Sigmoid colon (tissue), 7 donors: ENCODE measurements around the gene SOX12. TPM values are rescaled to one million over a fixed set of nuclear protein-coding genes. Genes with fewer than 3 reads are reported as not detected.
"Not testable (repeated sequence)": the region's sequence is repeated elsewhere in the genome, so short reads cannot be mapped to it uniquely, and the experiment has no call there.

Experiments
- DNase-seq: peaks from one replicate; pipeline ENCODE4 v3.0.0-alpha.2; 2019
- H3K27ac ChIP-seq, 4 donors: fragments of 200-600 bp; sonication (generic); one replicate each; pipeline ENCODE4 v1.5.1; 2016 to 2019; ENCODE audit warnings: mild to moderate bottlenecking in 1 of 4
- H3K27me3 ChIP-seq, 3 donors: fragments of 200-600 bp; sonication (generic); one replicate each; pipeline ENCODE4 v1.5.1; 2019; ENCODE audit warnings: mild to moderate bottlenecking in 1 of 3
- H3K36me3 ChIP-seq, 4 donors: fragments of 200-600 bp; sonication (generic); one replicate each; pipeline ENCODE4 v1.5.1; 2016 to 2019
- H3K4me1 ChIP-seq, 4 donors: fragments of 200-600 bp; sonication (generic); one replicate each; pipeline ENCODE4 v1.5.1; 2017 to 2019
- H3K4me3 ChIP-seq, 4 donors: fragments of 200-600 bp; sonication (generic); one replicate each; pipeline ENCODE4 v1.5.1; 2017 to 2019; ENCODE audit warnings: mild to moderate bottlenecking in 2 of 4, moderate library complexity in 1 of 4
- H3K9me3 ChIP-seq, 4 donors: fragments of 200-600 bp in 3 of 4; sonication (generic) in 3 of 4; one replicate each; pipeline versions ENCODE4 v1.5.1 to v1.6.1; 2013 to 2019
- CTCF ChIP-seq, 4 experiments: fragments of 450-650 bp in 3 of 4; fragments of 200-600 bp in 1 of 4; IDR thresholded peaks; one replicate each; pipeline ENCODE4 v1.5.1; 2016 to 2019; ENCODE audit warnings: antibody characterized with exemption in 4 of 4, mild to moderate bottlenecking in 3 of 4, moderate library complexity in 2 of 4
- EP300 ChIP-seq, 4 donors: sonication (generic); formaldehyde crosslinking; IDR thresholded peaks; one replicate each; pipeline ENCODE4 v1.6.1; 2017; ENCODE audit warnings: antibody characterized with exemption in 4 of 4
- POLR2A ChIP-seq, 2 donors: fragments of 450-650 bp; IDR thresholded peaks; one replicate each; pipeline ENCODE4 v1.6.1; 2016; ENCODE audit warnings: antibody characterized with exemption in 2 of 2, mild to moderate bottlenecking in 2 of 2, moderate library complexity in 2 of 2
- POLR2AphosphoS5 ChIP-seq, 4 donors: sonication (generic); formaldehyde crosslinking; IDR thresholded peaks; one replicate each; pipeline ENCODE4 v1.6.1; 2017; ENCODE audit warnings: antibody characterized with exemption in 4 of 4
- WGBS, 2 donors: extraction: QIAGEN DNeasy Blood & Tissue Kit; methylation state at CpG; one replicate each; pipeline ENCODE4 v1.1.7; 2013; 5-methylcytosine and 5-hydroxymethylcytosine counted together
- intact Hi-C: fragments of 100-400 bp; cut with DNase I; formaldehyde crosslinking; loops from one replicate; pipeline ENCODE4 v1.15.1; 2023
- polyA plus RNA-seq, 3 donors: library from polyadenylated mRNA; stranded (reverse); fragments of 200-250 nt; gene quantifications; one replicate each; pipeline ENCODE4 v1.2.3, GENCODE V29; 2013
- total RNA-seq, 4 donors: library from RNA; depleted of rRNA; stranded (reverse); fragments of >200 nt; gene quantifications; one replicate each; pipeline ENCODE4 v1.1.0, GENCODE V29; 2016
- donor health status: healthy with polysubstance abuse.
- donor health status: Bipolar disorder and iron deficiency.
- donor health status: healthy.

SOX12 gene
- total and polyA plus RNA-seq, 7 donors = 1.2 to 9.7 (median 3.9) TPM

GRCh38 chr20:376089-376488 lies 50.7 kb downstream of the SOX12 start:
- peaks cover 4 to 24% (median 21%) of the 10 kb centered on the region in 3 donors for H3K27me3 ChIP-seq
- DNase-seq = no peak
- no peaks in the 10 kb centered on the region for H3K36me3 ChIP-seq
- 11 to 25% methylated on average over 2 of the region's 2 CpGs for WGBS, 2 donors
- intact Hi-C loops = no loop called here
- no peaks in the 10 kb centered on the region for H3K9me3 ChIP-seq
- TF ChIP-seq POLR2AphosphoS5 (IDR thresholded peaks at IDR 0.05) (no peak), EP300 (IDR thresholded peaks at IDR 0.05) (no peak), POLR2A (IDR thresholded peaks at IDR 0.05) (no peak)
- H3K4me1 ChIP-seq = peaks cover 0 to 9% (median 6%) of the 10 kb centered on the region in 4 donors
- no peak overlapping the region for H3K27ac ChIP-seq
- no peak overlapping the region for H3K4me3 ChIP-seq

DNA sequence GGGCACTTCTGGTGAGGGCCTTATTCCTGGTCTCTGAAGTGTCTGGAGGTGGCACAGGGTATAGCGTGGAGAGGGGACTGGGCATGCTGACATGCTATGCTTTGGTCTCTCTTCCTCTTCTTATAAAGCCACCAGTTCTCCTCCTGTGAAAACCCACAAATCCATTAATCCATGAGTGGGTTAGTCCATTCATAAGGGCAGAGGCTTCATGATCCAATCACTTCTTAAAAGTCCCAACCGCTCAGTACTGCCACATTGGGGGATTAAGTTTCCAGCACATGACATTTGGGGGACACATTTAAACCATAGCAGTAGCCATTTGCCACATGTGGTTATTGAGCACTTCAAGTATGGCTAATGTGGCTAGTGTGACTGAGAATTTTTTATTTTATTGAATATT lies 51.4 kb downstream of the SOX12 start:
- no peaks in the 10 kb centered on the region for H3K9me3 ChIP-seq
- H3K27ac ChIP-seq = no peak overlapping the region
- no peak for TF ChIP-seq POLR2A (IDR thresholded peaks at IDR 0.05)
- no peak for TF ChIP-seq EP300 (IDR thresholded peaks at IDR 0.05)
- no peak for TF ChIP-seq POLR2AphosphoS5 (IDR thresholded peaks at IDR 0.05)
- TF ChIP-seq CTCF (IDR thresholded peaks at IDR 0.05) = no peak
- H3K27me3 ChIP-seq = peaks cover 10 to 31% (median 28%) of the 10 kb centered on the region in 3 donors
- DNase-seq = no peak
- 67% methylated on average over 2 of the region's 2 CpGs for WGBS, 2 donors
- intact Hi-C loops = no loop called here
- no peak overlapping the region for H3K4me3 ChIP-seq
- no peaks in the 10 kb centered on the region for H3K36me3 ChIP-seq
- peaks cover 0 to 16% (median 13%) of the 10 kb centered on the region in 4 donors for H3K4me1 ChIP-seq

DNA sequence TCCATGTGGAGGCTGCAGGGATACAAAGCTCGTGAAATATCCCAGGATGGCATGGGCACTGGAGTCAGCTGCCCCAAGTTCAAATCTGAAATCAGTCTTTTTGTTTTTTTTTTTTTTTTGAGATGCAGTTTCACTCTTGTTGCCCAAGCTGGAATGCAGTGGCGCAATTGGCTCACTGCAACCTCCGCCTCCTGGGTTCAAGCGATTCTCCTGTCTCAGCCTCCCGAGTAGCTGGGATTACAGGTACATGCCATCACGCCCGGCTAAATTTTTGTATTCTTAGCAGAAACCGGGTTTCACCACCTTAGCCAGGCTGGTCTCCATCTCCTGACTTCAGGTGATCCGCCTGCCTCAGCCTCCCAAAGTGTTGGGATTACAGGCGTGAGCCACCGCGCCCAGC lies 52.2 kb downstream of the SOX12 start:
- H3K27ac ChIP-seq, H3K4me3 ChIP-seq, intact Hi-C loops, H3K9me3 ChIP-seq, H3K36me3 ChIP-seq, DNase-seq: not testable (repeated sequence)
- Histone ChIP-seq H3K4me1 (peaks cover 0 to 18% (median 15%) of the 10 kb centered on the region in 4 donors), H3K27me3 (peaks cover 10 to 39% (median 36%) of the 10 kb centered on the region in 3 donors)
- 92 to 95% methylated on average over 12 of the region's 12 CpGs for WGBS, 2 donors

DNA sequence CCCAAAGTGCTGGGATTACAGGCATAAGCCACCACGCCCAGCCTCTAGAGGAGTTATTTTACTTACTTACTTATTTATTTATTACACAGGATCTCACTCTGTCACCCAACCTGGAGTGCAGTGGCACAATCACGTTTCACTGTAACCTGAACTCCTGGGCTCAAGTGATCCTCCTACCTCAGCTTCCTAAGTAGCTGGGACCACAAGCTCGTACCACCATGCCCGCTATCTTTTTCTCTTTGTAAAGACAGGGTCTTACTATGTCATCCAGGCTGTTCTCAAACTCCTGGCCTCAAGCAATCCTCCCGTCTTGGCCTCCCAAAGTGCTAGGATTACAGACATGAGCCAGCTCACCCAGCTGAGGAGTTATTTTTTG lies 53.6 kb downstream of the SOX12 start:
- intact Hi-C loops = no loop called here
- Histone ChIP-seq H3K4me3 (no peak overlapping the region), H3K9me3 (no peaks in the 10 kb centered on the region), H3K27ac (no peak overlapping the region), H3K36me3 (no peaks in the 10 kb centered on the region), H3K4me1 (peaks cover 0 to 18% (median 15%) of the 10 kb centered on the region in 4 donors), H3K27me3 (peaks cover 10 to 44% (median 36%) of the 10 kb centered on the region in 3 donors)
- DNase-seq = no peak
- TF ChIP-seq CTCF (IDR thresholded peaks at IDR 0.05) (no peak), POLR2A (IDR thresholded peaks at IDR 0.05) (no peak), POLR2AphosphoS5 (IDR thresholded peaks at IDR 0.05) (no peak), EP300 (IDR thresholded peaks at IDR 0.05) (no peak)
- WGBS, 2 donors = 74 to 87% methylated on average over 5 of the region's 5 CpGs

Other genes with a start within 250 kb of the SOX12 start
- not detected for gene DEFB125, start 237.9 kb upstream of the SOX12 start, total RNA-seq
- gene DEFB125, start 237.9 kb upstream of the SOX12 start, polyA plus RNA-seq = not detected
- not detected for gene DEFB126, start 183.0 kb upstream of the SOX12 start, total RNA-seq
- gene DEFB126, start 183.0 kb upstream of the SOX12 start, polyA plus RNA-seq = not detected
- not detected for gene DEFB127, start 168.1 kb upstream of the SOX12 start, total RNA-seq
- gene DEFB127, start 168.1 kb upstream of the SOX12 start, polyA plus RNA-seq = not detected
- gene DEFB128, start 135.8 kb upstream of the SOX12 start, total RNA-seq = not detected
- not detected for gene DEFB128, start 135.8 kb upstream of the SOX12 start, polyA plus RNA-seq
- not detected for gene DEFB129, start 98.3 kb upstream of the SOX12 start, total RNA-seq
- gene DEFB129, start 98.3 kb upstream of the SOX12 start, polyA plus RNA-seq = not detected
- not detected for gene DEFB132, start 67.8 kb upstream of the SOX12 start, total RNA-seq
- under 1 TPM in 1 of 3 donors, not detected in 2; 0.06 TPM for gene DEFB132, start 67.8 kb upstream of the SOX12 start, polyA plus RNA-seq
- gene C20orf96, start 34.8 kb upstream of the SOX12 start, total RNA-seq = 1 to 10 TPM; 2.1 to 6.9 (median 3.1) TPM
- 1 to 10 TPM; 5.3 to 8.5 (median 5.4) TPM for gene C20orf96, start 34.8 kb upstream of the SOX12 start, polyA plus RNA-seq
- gene ZCCHC3, start 28.0 kb upstream of the SOX12 start, total RNA-seq = 10 to 100 TPM in 3 of 4 donors, 1 to 10 TPM in 1; 9.7 to 22.1 (median 15.6) TPM
- 10 to 100 TPM in 1 of 3 donors, 1 to 10 TPM in 2; 6.0 to 11.7 (median 6.2) TPM for gene ZCCHC3, start 28.0 kb upstream of the SOX12 start, polyA plus RNA-seq
- 10 to 100 TPM; 23.2 to 34.3 (median 27.6) TPM for gene NRSN2, start 21.6 kb downstream of the SOX12 start, total RNA-seq
- 10 to 100 TPM in 1 of 3 donors, 1 to 10 TPM in 2; 2.3 to 16.3 (median 7.8) TPM for gene NRSN2, start 21.6 kb downstream of the SOX12 start, polyA plus RNA-seq
- 1 to 10 TPM; 1.4 to 2.9 (median 1.6) TPM for gene TRIB3, start 55.2 kb downstream of the SOX12 start, total RNA-seq
- gene TRIB3, start 55.2 kb downstream of the SOX12 start, polyA plus RNA-seq = 10 to 100 TPM in 2 of 3 donors, 1 to 10 TPM in 1; 9.6 to 29.2 (median 17.8) TPM
- 10 to 100 TPM; 60.7 to 77.5 (median 65.1) TPM for gene RBCK1, start 82.7 kb downstream of the SOX12 start, total RNA-seq
- gene RBCK1, start 82.7 kb downstream of the SOX12 start, polyA plus RNA-seq = 100 to 1,000 TPM in 1 of 3 donors, 10 to 100 TPM in 2; 87.7 to 197 (median 99.0) TPM
- 10 to 100 TPM; 32.6 to 42.9 (median 35.3) TPM for gene TBC1D20, start 137.0 kb downstream of the SOX12 start, total RNA-seq
- 10 to 100 TPM; 16.8 to 22.2 (median 20.6) TPM for gene TBC1D20, start 137.0 kb downstream of the SOX12 start, polyA plus RNA-seq
- gene CSNK2A1, start 218.2 kb downstream of the SOX12 start, total RNA-seq = 10 to 100 TPM; 51.5 to 77.1 (median 65.9) TPM
- 10 to 100 TPM; 33.0 to 44.0 (median 40.5) TPM for gene CSNK2A1, start 218.2 kb downstream of the SOX12 start, polyA plus RNA-seq